Iris pigment epithelial cell (primary cell): Measurements from ENCODE around the gene TPRN.
A peak's percentile ranks its signal among the peaks of the same experiment; 100 is the strongest.

ENCODE experiments used
- DNase-seq: peaks from one replicate; pipeline ENCODE4 v3.0.0-alpha.2; 2011; ENCODE audit warnings: low read depth

Gene TPRN

GRCh38 chr9:137171149-137171900 is 29.2 kb downstream of the TPRN start:
- DNase-seq, result no peak

- no peak for DNase-seq
These were observed 29.9 kb downstream of the TPRN start for GRCh38 chr9:137170486-137171148.

- DNase-seq, result no peak
These were observed 30.6 kb downstream of the TPRN start, which contains the start of gene LRRC26 for GRCh38 chr9:137169896-137170358. LRRC26 (minus strand) TSS chr9:137170051; CDS start chr9:137169943, 108 bp downstream.

GRCh38 chr9:137168904-137169856 is 31.4 kb downstream of the TPRN start:
- peak; percentile 60 for DNase-seq

- DNase-seq, result no peak
These were observed 32.0 kb downstream of the TPRN start for GRCh38 chr9:137168573-137168903.

GRCh38 chr9:137167747-137168572 is 32.6 kb downstream of the TPRN start:
- no peak for DNase-seq

GRCh38 chr9:137167277-137167746 is 33.2 kb downstream of the TPRN start:
- no peak for DNase-seq

- no peak for DNase-seq
These were observed 33.9 kb downstream of the TPRN start for GRCh38 chr9:137166380-137167229.

GRCh38 chr9:137165250-137165836 is 35.2 kb downstream of the TPRN start:
- DNase-seq, result no peak

GRCh38 chr9:137164370-137165249 is 35.9 kb downstream of the TPRN start:
- DNase-seq, result no peak

GRCh38 chr9:137163805-137164204 is 36.7 kb downstream of the TPRN start:
- no peak for DNase-seq

- DNase-seq, result no peak
These were observed 37.2 kb downstream of the TPRN start for GRCh38 chr9:137163365-137163715.

- peak; percentile 35 for DNase-seq
These were observed 37.8 kb downstream of the TPRN start for GRCh38 chr9:137162505-137163364.

GRCh38 chr9:137161558-137162486 is 38.7 kb downstream of the TPRN start:
- no peak for DNase-seq

GRCh38 chr9:137160716-137161557 is 39.6 kb downstream of the TPRN start:
- DNase-seq, result no peak

GRCh38 chr9:137160054-137160425 is 40.5 kb downstream of the TPRN start:
- no peak for DNase-seq
